Hepatocyte (in vitro differentiated cells): Measurements from ENCODE around the gene GAS6. TPM values are rescaled to one million over a fixed set of nuclear protein-coding genes. Genes with fewer than 3 reads are reported as not detected.

Source experiments
- DNase-seq: peaks from one replicate; pipeline ENCODE4 v3.0.0-alpha.2; 2016; ENCODE audit warnings: low spot score
- H2AFZ ChIP-seq: fragments of 200-600 bp; sonication (generic); 2 replicates; pipeline ENCODE4 v1.6.0; 2016; ENCODE audit warnings: antibody characterized with exemption, mild to moderate bottlenecking
- H3K27ac ChIP-seq: fragments of 200-600 bp; sonication (generic); 2 replicates; pipeline ENCODE4 v1.5.1; 2016; ENCODE audit warnings: mild to moderate bottlenecking
- H3K27me3 ChIP-seq: fragments of 200-600 bp; sonication (generic); 2 replicates; pipeline ENCODE4 v1.6.1; 2016
- H3K36me3 ChIP-seq: fragments of 200-600 bp; sonication (generic); replicated peaks from 2 replicates; pipeline ENCODE4 v1.5.1; 2016; ENCODE audit warnings: low read depth; ENCODE audit not compliant: insufficient read depth
- H3K4me1 ChIP-seq: fragments of 200-600 bp; sonication (generic); 2 replicates; pipeline ENCODE4 v1.5.1; 2016; ENCODE audit warnings: mild to moderate bottlenecking, moderate library complexity; ENCODE audit not compliant: insufficient read depth
- H3K4me2 ChIP-seq: fragments of 200-600 bp; sonication (generic); 2 replicates; pipeline ENCODE4 v1.6.0; 2016
- H3K4me3 ChIP-seq: fragments of 200-600 bp; sonication (generic); 2 replicates; pipeline ENCODE4 v1.5.1; 2016; ENCODE audit warnings: mild to moderate bottlenecking
- H3K79me2 ChIP-seq: fragments of 200-600 bp; sonication (generic); 2 replicates; pipeline ENCODE4 v1.6.0; 2017; ENCODE audit warnings: mild to moderate bottlenecking
- H3K9me2 ChIP-seq: fragments of 200-600 bp; sonication (generic); replicated peaks from 2 replicates; pipeline ENCODE4 v1.6.0; 2017; ENCODE audit warnings: mild to moderate bottlenecking; ENCODE audit not compliant: insufficient read depth
- H3K9me3 ChIP-seq: fragments of 200-600 bp; sonication (generic); 2 replicates; pipeline ENCODE4 v1.5.1; 2016; ENCODE audit warnings: low read depth, mild to moderate bottlenecking
- H4K20me1 ChIP-seq: fragments of 200-600 bp; sonication (generic); 2 replicates; pipeline ENCODE4 v1.6.0; 2016; ENCODE audit warnings: mild to moderate bottlenecking; ENCODE audit not compliant: insufficient read depth, poor library complexity, severe bottlenecking
- CTCF ChIP-seq: fragments of 200-600 bp; sonication (generic); IDR thresholded peaks from 2 replicates; pipeline ENCODE4 v1.5.1; 2016; ENCODE audit warnings: antibody characterized with exemption, mild to moderate bottlenecking; ENCODE audit not compliant: poor library complexity
- EZH2 ChIP-seq: fragments of 200-600 bp; sonication (generic); IDR thresholded peaks from 2 replicates; pipeline ENCODE4 v1.6.1; 2016; ENCODE audit warnings: antibody characterized with exemption, mild to moderate bottlenecking, borderline replicate concordance
- EZH2phosphoT487 ChIP-seq: fragments of 200-600 bp; sonication (generic); IDR thresholded peaks from one replicate; pipeline ENCODE4 v1.6.1; 2018; ENCODE audit warnings: antibody characterized with exemption, mild to moderate bottlenecking, low read depth, moderate library complexity; ENCODE audit not compliant: unreplicated experiment, severe bottlenecking
- WGBS: methylation state at CpG from one replicate; pipeline ENCODE4 v1.1.6; 2016; ENCODE audit warnings: low lambda C conversion rate; ENCODE audit errors: missing lambda C conversion rate; 5-methylcytosine and 5-hydroxymethylcytosine counted together
- polyA plus RNA-seq: library from polyadenylated mRNA; unstranded; fragments of >200 nt; fragmentation: Nextera tagmentation; extraction: Ambion mirVana; gene quantifications from 2 replicates; pipeline ENCODE4 v1.2.1, GENCODE V29; 2016
- total RNA-seq: library from RNA; depleted of rRNA; stranded (reverse); fragments of >200 nt; gene quantifications from 2 replicates; pipeline ENCODE4 v1.2.3, GENCODE V29; 2014

The GAS6 gene
- total and polyA plus RNA-seq, 2 experiments from 2014 or later: 70.0 to 146 TPM

DNA sequence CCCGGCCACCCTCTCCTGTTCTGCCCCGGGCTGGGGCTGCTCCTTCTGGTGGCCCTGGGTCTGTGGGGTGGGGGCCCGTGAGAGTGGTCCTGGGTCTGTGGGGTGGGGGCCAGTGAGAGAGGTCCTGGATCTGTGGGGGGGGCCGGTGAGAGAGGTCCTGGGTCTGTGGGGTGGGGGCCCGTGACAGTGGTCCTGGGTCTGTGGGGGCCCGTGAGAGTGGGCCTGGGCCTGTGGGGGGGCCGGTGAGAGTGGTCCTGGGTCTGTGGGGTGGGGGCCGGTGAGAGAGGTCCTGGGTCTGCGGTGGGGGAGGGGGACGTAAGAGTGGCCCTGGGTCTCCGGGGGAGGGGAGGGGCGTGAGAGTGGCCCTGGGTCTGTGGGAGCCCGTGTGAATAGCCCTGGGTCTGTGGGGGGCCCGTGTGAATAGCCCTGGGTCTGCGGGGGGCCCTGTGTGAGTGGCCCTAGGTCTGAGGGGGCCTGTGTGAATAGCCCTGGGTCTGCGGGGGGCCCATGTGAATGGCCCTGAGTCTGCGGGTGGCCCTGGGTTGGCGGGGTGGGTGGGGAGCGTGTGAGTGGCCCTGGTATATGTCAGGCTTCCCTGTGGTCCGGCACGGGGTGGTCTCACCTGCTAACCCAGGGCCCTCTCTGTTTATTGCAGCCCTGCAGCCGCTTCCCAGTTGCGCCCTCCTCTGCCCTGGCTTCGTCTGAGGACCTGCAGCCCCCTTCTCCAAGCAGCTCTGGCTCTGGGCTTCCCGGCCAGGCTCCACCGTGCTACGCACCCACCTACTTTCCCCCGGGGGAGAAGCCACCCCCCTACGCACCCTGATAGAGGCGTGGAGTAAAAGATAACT, 52.6 kb downstream of the GAS6 start:
- Histone ChIP-seq H3K4me3 (no peak overlapping the region), H4K20me1 (no peaks in the 10 kb centered on the region), H3K36me3 (no peaks in the 10 kb centered on the region), H3K9me3 (no peaks in the 10 kb centered on the region), H3K27ac (no peak overlapping the region), H3K79me2 (no peaks in the 10 kb centered on the region), H3K27me3 (no peaks in the 10 kb centered on the region), H3K4me1 (peaks cover 10% of the 10 kb centered on the region), H3K9me2 (no peaks in the 10 kb centered on the region), H3K4me2 (no peak overlapping the region), H2AFZ (no peak overlapping the region)
- 86% methylated on average over 20 of the region's 30 CpGs for WGBS
- no peak for DNase-seq
- TF ChIP-seq CTCF (no peak), EZH2 (no peak), EZH2phosphoT487 (no peak)

- no peaks in the 10 kb centered on the region for H3K9me3 ChIP-seq
- H3K4me1 ChIP-seq: peaks cover 10% of the 10 kb centered on the region
- H3K4me3 ChIP-seq: no peak overlapping the region
- TF ChIP-seq EZH2: no peak
- TF ChIP-seq CTCF: no peak
- no peak for TF ChIP-seq EZH2phosphoT487
- H3K79me2 ChIP-seq: no peaks in the 10 kb centered on the region
- no peaks in the 10 kb centered on the region for H3K9me2 ChIP-seq
- DNase-seq: no peak
- H3K36me3 ChIP-seq: no peaks in the 10 kb centered on the region
- H2AFZ ChIP-seq: no peak overlapping the region
- H3K4me2 ChIP-seq: no peak overlapping the region
- no peak overlapping the region for H3K27ac ChIP-seq
- H3K27me3 ChIP-seq: no peaks in the 10 kb centered on the region
- 92% methylated on average over 14 of the region's 14 CpGs for whole genome bisulfite sequencing
- no peaks in the 10 kb centered on the region for H4K20me1 ChIP-seq
These were observed 53.2 kb downstream of the GAS6 start for GRCh38 chr13:113810640-113811039.

DNA sequence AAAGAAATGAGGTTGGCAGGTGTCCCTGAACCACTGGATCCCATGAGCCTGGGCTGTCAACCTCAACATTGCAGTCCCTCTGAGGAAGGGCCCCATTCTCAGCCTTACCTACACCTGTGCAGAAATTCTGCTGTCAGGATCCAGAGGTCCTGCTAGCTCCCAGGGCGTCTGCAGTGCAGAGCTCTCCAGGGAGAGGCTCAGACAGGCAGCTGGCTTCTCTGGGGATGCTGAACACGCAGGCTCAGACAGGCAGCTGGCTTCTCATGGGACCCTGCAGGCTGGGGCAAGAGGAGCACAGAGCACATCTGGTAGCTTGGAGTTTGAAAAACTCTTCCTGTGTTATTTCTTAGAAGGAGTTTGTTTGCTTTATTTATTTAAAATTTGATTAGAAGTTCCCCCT, 53.9 kb downstream of the GAS6 start:
- Histone ChIP-seq H3K9me2 (no peaks in the 10 kb centered on the region), H3K79me2 (no peaks in the 10 kb centered on the region), H2AFZ (no peak overlapping the region), H3K4me1 (peaks cover 10% of the 10 kb centered on the region), H4K20me1 (no peaks in the 10 kb centered on the region), H3K4me2 (no peak overlapping the region), H3K36me3 (no peaks in the 10 kb centered on the region), H3K27me3 (no peaks in the 10 kb centered on the region), H3K27ac (no peak overlapping the region), H3K9me3 (no peaks in the 10 kb centered on the region), H3K4me3 (no peak overlapping the region)
- TF ChIP-seq EZH2 (no peak), EZH2phosphoT487 (no peak), CTCF (no peak)
- DNase-seq: no peak
- 83% methylated on average over 2 of the region's 2 CpGs for WGBS
